ENCODE results near the gene ZDHHC9.

- TF ChIP-seq CTCF (IDR thresholded peaks at IDR 0.05 in 4 of 5, conservative IDR thresholded peaks at IDR 0.05 in 1 of 5) (peak in 3 of 5 experiments; percentile 19 to 43 (median 32)), POLR2A (IDR thresholded peaks at IDR 0.05) (no peak)
These were observed 20.6 kb downstream of the ZDHHC9 start for GRCh38 chrX:129823115-129823514.
